K562 (cell line): ENCODE data around the gene FPR1. TPM values are rescaled to one million over a fixed set of nuclear protein-coding genes. Genes with fewer than 3 reads are reported as not detected.

Source experiments
- ATF3 ChIP-seq, 2 experiments: fragments of 450-650 bp in 1 of 2; sonication (generic) in 1 of 2; formaldehyde crosslinking in 1 of 2; IDR thresholded peaks in 1 of 2; conservative IDR thresholded peaks in 1 of 2; 2 replicates each; pipeline versions ENCODE4 v1.6.1 to v1.8.1; 2016 to 2023; ENCODE audit warnings: mild to moderate bottlenecking in 2 of 2, moderate library complexity in 2 of 2, inconsistent platforms in 1 of 2, missing genetic modification reagents in 1 of 2
- CAMTA2 ChIP-seq: fragments of 250-450 bp; sonication (Bioruptor Pico); conservative IDR thresholded peaks from 2 replicates; pipeline ENCODE4 v1.5.1; 2022
- CTBP1 ChIP-seq: fragments of 450-650 bp; IDR thresholded peaks from 2 replicates; pipeline ENCODE4 v1.6.1; 2016; ENCODE audit warnings: borderline replicate concordance
- CUX1 ChIP-seq: fragments of 200-800 bp; sonication (Bioruptor generic); IDR thresholded peaks from 2 replicates; pipeline ENCODE4 v1.6.1; 2016; ENCODE audit warnings: missing genetic modification characterization, missing compliant biosample characterization
- ERF ChIP-seq: fragments of 450-650 bp; formaldehyde crosslinking; IDR thresholded peaks from 2 replicates; pipeline ENCODE4 v1.4.0; 2020; ENCODE audit warnings: mild to moderate bottlenecking, mixed read lengths
- KLF10 ChIP-seq: fragments of 250-450 bp; sonication (Bioruptor Pico); IDR thresholded peaks from 2 replicates; pipeline ENCODE4 v1.6.1; 2021; ENCODE audit warnings: matching md5 sums
- NFE2L1 ChIP-seq: fragments of 450-650 bp; IDR thresholded peaks from 2 replicates; pipeline ENCODE4 v1.6.1; 2016; ENCODE audit warnings: missing genetic modification characterization, low read depth, mild to moderate bottlenecking, missing compliant biosample characterization, moderate library complexity, borderline replicate concordance
- NFIC ChIP-seq: fragments of 450-650 bp; IDR thresholded peaks from 2 replicates; pipeline ENCODE4 v1.6.1; 2017; ENCODE audit warnings: mild to moderate bottlenecking, inconsistent platforms
- SRSF1 ChIP-seq: fragments of 200-400 bp; formaldehyde crosslinking; IDR thresholded peaks from 2 replicates; pipeline ENCODE4 v1.6.1; 2017; ENCODE audit warnings: mild to moderate bottlenecking, low read depth, low read length, moderate library complexity
- TFAM ChIP-seq: fragments of 250-450 bp; sonication (Bioruptor Pico); conservative IDR thresholded peaks from 2 replicates; pipeline ENCODE4 v1.5.0; 2021; ENCODE audit warnings: mild to moderate bottlenecking, moderate library complexity
- ZBTB8A ChIP-seq: fragments of 450-650 bp; IDR thresholded peaks from 2 replicates; pipeline ENCODE4 v1.6.1; 2018; ENCODE audit warnings: mild to moderate bottlenecking, moderate library complexity; ENCODE audit not compliant: partially characterized antibody
- ZNF165 ChIP-seq: fragments of 250-450 bp; sonication (Bioruptor Pico); IDR thresholded peaks from 2 replicates; pipeline ENCODE4 v1.4.0; 2020; ENCODE audit warnings: borderline replicate concordance
- ZNF280B ChIP-seq: fragments of 250-450 bp; sonication (Bioruptor Pico); IDR thresholded peaks from 2 replicates; pipeline ENCODE4 v1.5.1; 2021; ENCODE audit warnings: mild to moderate bottlenecking
- polyA plus RNA-seq, 8 experiments: library from polyadenylated mRNA; depleted of rRNA in 4 of 8; stranded (reverse) in 5 of 8; unstranded in 3 of 8; fragments of >200 nt; fragmentation: Nextera tagmentation in 2 of 8; fragmentation: Illumina TruSeq in 1 of 8; extraction: Ambion mirVana in 2 of 8; extraction: Trizol in 1 of 8; gene quantifications; 2 replicates each; pipeline versions ENCODE4 v1.2.1 to v1.2.3, GENCODE V29; 2011 to 2014; ENCODE audit warnings: inconsistent platforms in 1 of 8, missing spikeins in 1 of 8
- total RNA-seq, 7 experiments: library from RNA; depleted of rRNA in 6 of 7; stranded (reverse); fragments of >200 nt in 6 of 7; fragmentation: Illumina TruSeq in 2 of 7; extraction: Trizol in 2 of 7; gene quantifications; 2 replicates each; pipeline versions ENCODE4 v1.2.1 to v1.2.3, GENCODE V29; 2011 to 2021; ENCODE audit warnings: low replicate concordance in 1 of 7
- TF ChIP-seq, protein P1 (sequence below): fragments of 250-450 bp; sonication (Bioruptor Pico); IDR thresholded peaks from 2 replicates; pipeline ENCODE4 v1.8.0; 2021; ENCODE audit warnings: mild to moderate bottlenecking, moderate library complexity
- TF ChIP-seq, protein P2 (sequence below): fragments of 450-650 bp; IDR thresholded peaks from 2 replicates; pipeline ENCODE4 v1.6.1; 2018; ENCODE audit warnings: mild to moderate bottlenecking, low read depth; ENCODE audit not compliant: partially characterized antibody

The FPR1 gene
- total and polyA plus RNA-seq, 9 of the 15 experiments (the other 6 are each of a cell fraction or from before 2014, with no cell fraction given) = 0.06 to 0.25 (median 0.14) TPM; not detected in 4

DNA sequence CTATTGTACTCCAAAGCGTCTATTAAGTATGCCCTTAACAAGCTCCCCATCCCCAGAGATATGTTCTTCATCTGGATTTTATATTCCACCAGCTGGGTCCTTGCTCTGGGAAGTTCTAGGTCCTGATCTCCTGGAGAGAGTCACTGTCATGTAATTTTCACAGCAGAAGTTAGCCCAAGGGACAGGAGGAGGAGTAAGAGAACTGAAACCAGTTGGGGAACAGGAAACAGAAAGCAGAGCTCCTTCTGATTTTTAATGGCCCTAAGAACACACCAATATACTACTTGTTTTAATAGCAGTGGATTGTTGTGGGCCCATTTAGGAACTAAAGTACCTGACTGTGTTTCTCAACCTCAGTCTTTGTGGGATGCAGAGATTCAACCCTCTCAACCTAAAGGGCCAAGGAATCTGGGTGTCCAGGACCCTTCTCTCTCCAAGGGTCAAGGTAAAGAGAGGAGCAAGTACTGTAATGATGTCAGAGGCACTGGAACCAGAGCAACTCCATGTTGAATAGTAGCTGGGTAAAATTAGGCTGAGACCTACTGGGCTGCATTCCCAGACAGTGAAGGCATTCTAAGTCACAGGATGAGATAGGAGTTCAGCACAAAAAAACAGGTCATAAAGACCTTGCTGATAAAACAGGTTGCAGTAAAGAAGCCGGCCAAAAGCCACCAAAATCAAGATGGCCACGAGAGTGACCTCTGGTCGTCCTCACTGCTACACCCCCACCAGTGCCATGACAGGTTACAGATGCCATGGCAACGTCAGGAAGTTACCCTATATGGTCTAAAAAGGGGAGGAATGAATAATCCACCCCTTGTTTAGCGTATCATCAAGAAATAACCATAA lies 35.2 kb upstream of the FPR1 start (continued):
- peak; percentile 82 for TF ChIP-seq NFE2L1 (tag)
- no peak for TF ChIP-seq ZNF280B (CRISPR knock-in tag)
- no peak for TF ChIP-seq ZBTB8A
- TF ChIP-seq, protein P1, sequence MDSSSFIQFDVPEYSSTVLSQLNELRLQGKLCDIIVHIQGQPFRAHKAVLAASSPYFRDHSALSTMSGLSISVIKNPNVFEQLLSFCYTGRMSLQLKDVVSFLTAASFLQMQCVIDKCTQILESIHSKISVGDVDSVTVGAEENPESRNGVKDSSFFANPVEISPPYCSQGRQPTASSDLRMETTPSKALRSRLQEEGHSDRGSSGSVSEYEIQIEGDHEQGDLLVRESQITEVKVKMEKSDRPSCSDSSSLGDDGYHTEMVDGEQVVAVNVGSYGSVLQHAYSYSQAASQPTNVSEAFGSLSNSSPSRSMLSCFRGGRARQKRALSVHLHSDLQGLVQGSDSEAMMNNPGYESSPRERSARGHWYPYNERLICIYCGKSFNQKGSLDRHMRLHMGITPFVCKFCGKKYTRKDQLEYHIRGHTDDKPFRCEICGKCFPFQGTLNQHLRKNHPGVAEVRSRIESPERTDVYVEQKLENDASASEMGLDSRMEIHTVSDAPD = peak; percentile 78; the same call in 1 of the 2 replicates
- TF ChIP-seq CTBP1 = 0 out of 2 replicates have a peak, but pooled peaks have one; percentile 14
- peak; percentile 98 for TF ChIP-seq ERF (CRISPR knock-in tag)
- no peak for TF ChIP-seq NFIC
- no peak for TF ChIP-seq SRSF1
- TF ChIP-seq CUX1 (CRISPR knock-in tag) = peak; percentile 96
- TF ChIP-seq ATF3 (IDR thresholded peaks at IDR 0.05) = no peak
- no peak for TF ChIP-seq ATF3 (CRISPR knock-in tag; conservative IDR thresholded peaks at IDR 0.05)
- TF ChIP-seq CAMTA2 (CRISPR knock-in tag) = 0 out of 2 replicates have a peak, but pooled peaks have one; percentile 55
- peak; percentile 98 for TF ChIP-seq ZNF165 (CRISPR knock-in tag)
- TF ChIP-seq, protein P2, sequence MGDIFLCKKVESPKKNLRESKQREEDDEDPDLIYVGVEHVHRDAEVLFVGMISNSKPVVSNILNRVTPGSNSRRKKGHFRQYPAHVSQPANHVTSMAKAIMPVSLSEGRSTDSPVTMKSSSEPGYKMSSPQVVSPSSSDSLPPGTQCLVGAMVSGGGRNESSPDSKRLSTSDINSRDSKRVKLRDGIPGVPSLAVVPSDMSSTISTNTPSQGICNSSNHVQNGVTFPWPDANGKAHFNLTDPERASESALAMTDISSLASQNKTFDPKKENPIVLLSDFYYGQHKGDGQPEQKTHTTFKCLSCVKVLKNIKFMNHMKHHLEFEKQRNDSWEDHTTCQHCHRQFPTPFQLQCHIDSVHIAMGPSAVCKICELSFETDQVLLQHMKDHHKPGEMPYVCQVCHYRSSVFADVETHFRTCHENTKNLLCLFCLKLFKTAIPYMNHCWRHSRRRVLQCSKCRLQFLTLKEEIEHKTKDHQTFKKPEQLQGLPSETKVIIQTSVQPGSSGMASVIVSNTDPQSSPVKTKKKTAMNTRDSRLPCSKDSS = no peak
- no peak for TF ChIP-seq KLF10 (CRISPR knock-in tag)
- no peak for TF ChIP-seq TFAM (CRISPR knock-in tag)
